Liver (tissue), 9 donors: ENCODE measurements around the gene HSD3B7. TPM values are rescaled to one million over a fixed set of nuclear protein-coding genes. Genes with fewer than 3 reads are reported as not detected.

Experiments used
- DNase-seq: peaks from one replicate; pipeline ENCODE4 v3.0.0-alpha.2; 2017; ENCODE audit warnings: low spot score
- H3K27ac ChIP-seq, 2 donors: one replicate each; pipeline ENCODE4 v1.7.0; 2013; ENCODE audit warnings: inconsistent platforms in 2 of 2, low read length in 2 of 2, control low read depth in 1 of 2, low read depth in 1 of 2, mild to moderate bottlenecking in 1 of 2
- H3K27me3 ChIP-seq, 4 donors: one replicate each; pipeline versions ENCODE4 v1.6.1 to v1.7.0; 2013; ENCODE audit warnings: low read length in 3 of 4, inconsistent platforms in 1 of 4, mild to moderate bottlenecking in 1 of 4, moderate library complexity in 1 of 4; ENCODE audit not compliant: control insufficient read depth in 4 of 4, insufficient read depth in 4 of 4
- H3K36me3 ChIP-seq, 4 donors: one replicate each; pipeline versions ENCODE4 v1.6.1 to v1.7.0; 2013; ENCODE audit warnings: low read length in 3 of 4, mild to moderate bottlenecking in 3 of 4, low read depth in 1 of 4, moderate library complexity in 1 of 4; ENCODE audit not compliant: control insufficient read depth in 4 of 4, insufficient read depth in 3 of 4
- H3K4me1 ChIP-seq, 4 donors: one replicate each; pipeline versions ENCODE4 v1.6.1 to v1.7.0; 2013; ENCODE audit warnings: low read length in 3 of 4, mild to moderate bottlenecking in 3 of 4, moderate library complexity in 1 of 4; ENCODE audit not compliant: control insufficient read depth in 4 of 4, insufficient read depth in 4 of 4
- H3K4me3 ChIP-seq, 3 donors: one replicate each; pipeline versions ENCODE4 v1.6.1 to v1.7.0; 2013; ENCODE audit warnings: low read length in 3 of 3, control low read depth in 1 of 3, low read depth in 1 of 3, mild to moderate bottlenecking in 1 of 3
- H3K9ac ChIP-seq, 2 donors: one replicate each; pipeline ENCODE4 v1.7.0; 2013; ENCODE audit warnings: low read length in 2 of 2, mild to moderate bottlenecking in 2 of 2, moderate library complexity in 2 of 2, control low read depth in 1 of 2, low read depth in 1 of 2
- H3K9me3 ChIP-seq, 4 donors: one replicate each; pipeline versions ENCODE4 v1.6.1 to v1.7.0; 2013; ENCODE audit warnings: low read length in 3 of 4; ENCODE audit not compliant: control insufficient read depth in 4 of 4
- EGR1 ChIP-seq, 2 donors: IDR thresholded peaks; 2 replicates each; pipeline ENCODE4 v1.6.1; 2016 to 2018; ENCODE audit warnings: antibody characterized with exemption in 2 of 2, low read depth in 2 of 2
- FOXA1 ChIP-seq: IDR thresholded peaks from 2 replicates; pipeline ENCODE4 v1.6.1; 2016; ENCODE audit warnings: antibody characterized with exemption
- FOXA2 ChIP-seq: IDR thresholded peaks from 2 replicates; pipeline ENCODE4 v1.6.1; 2016; ENCODE audit warnings: antibody characterized with exemption
- GABPA ChIP-seq, 2 donors: IDR thresholded peaks in 1 of 2; conservative IDR thresholded peaks in 1 of 2; 2 replicates each; pipeline ENCODE4 v1.6.1; 2016; ENCODE audit warnings: antibody characterized with exemption in 2 of 2, mild to moderate bottlenecking in 1 of 2, moderate library complexity in 1 of 2
- HNF4A ChIP-seq, 2 donors: conservative IDR thresholded peaks; 2 replicates each; pipeline ENCODE4 v1.6.1; 2016; ENCODE audit warnings: antibody characterized with exemption in 2 of 2, mild to moderate bottlenecking in 2 of 2
- HNF4G ChIP-seq: IDR thresholded peaks from 2 replicates; pipeline ENCODE4 v1.6.1; 2016; ENCODE audit warnings: antibody characterized with exemption
- JUND ChIP-seq, 2 donors: IDR thresholded peaks; 2 replicates each; pipeline ENCODE4 v1.6.1; 2016; ENCODE audit warnings: antibody characterized with exemption in 2 of 2
- NR2F2 ChIP-seq: IDR thresholded peaks from 2 replicates; pipeline ENCODE4 v1.6.1; 2016; ENCODE audit warnings: antibody characterized with exemption
- RAD21 ChIP-seq, 2 donors: IDR thresholded peaks; 2 replicates each; pipeline ENCODE4 v1.6.1; 2016; ENCODE audit warnings: antibody characterized with exemption in 2 of 2, mild to moderate bottlenecking in 2 of 2
- RXRA ChIP-seq, 2 donors: IDR thresholded peaks; 2 replicates each; pipeline ENCODE4 v1.6.1; 2017 to 2018; ENCODE audit warnings: antibody characterized with exemption in 2 of 2, mild to moderate bottlenecking in 1 of 2
- SP1 ChIP-seq: IDR thresholded peaks from 2 replicates; pipeline ENCODE4 v1.6.1; 2018; ENCODE audit warnings: antibody characterized with exemption, mild to moderate bottlenecking
- TAF1 ChIP-seq: conservative IDR thresholded peaks from 2 replicates; pipeline ENCODE4 v1.6.1; 2016; ENCODE audit warnings: antibody characterized with exemption, mild to moderate bottlenecking
- YY1 ChIP-seq: IDR thresholded peaks from 2 replicates; pipeline ENCODE4 v1.6.1; 2016; ENCODE audit warnings: antibody characterized with exemption, mild to moderate bottlenecking
- WGBS: extraction: QIAGEN DNeasy Blood & Tissue Kit; methylation state at CpG from one replicate; pipeline ENCODE4 v1.1.7; 2013; 5-methylcytosine and 5-hydroxymethylcytosine counted together
- polyA plus RNA-seq, 2 donors: library from polyadenylated mRNA; stranded (reverse) in 1 of 2; unstranded in 1 of 2; fragments of 200-250 nt in 1 of 2; fragments of >200 nt in 1 of 2; fragmentation: Nextera tagmentation in 1 of 2; extraction: Ambion mirVana in 1 of 2; gene quantifications; one replicate each; pipeline versions ENCODE4 v1.2.1 to v1.2.3, GENCODE V29; 2013 to 2015
- total RNA-seq, 2 donors: library from RNA; depleted of rRNA; stranded (reverse); fragments of >200 nt; gene quantifications; one replicate each; pipeline ENCODE4 v1.2.3, GENCODE V29; 2014
- TF ChIP-seq, protein P1 (sequence below): IDR thresholded peaks from 2 replicates; pipeline ENCODE4 v1.6.1; 2016; ENCODE audit warnings: antibody characterized with exemption
- TF ChIP-seq, protein P2 (sequence below): fragments of 150-350 bp; IDR thresholded peaks from 2 replicates; pipeline ENCODE4 v1.5.1; 2017; ENCODE audit warnings: improper control_type of control experiment, low read depth, low read length; ENCODE audit not compliant: missing input control
- TF ChIP-seq, protein P3 (sequence below): IDR thresholded peaks from 2 replicates; pipeline ENCODE4 v1.6.1; 2016; ENCODE audit warnings: antibody characterized with exemption
- TF ChIP-seq, protein P4 (sequence below): IDR thresholded peaks from 2 replicates; pipeline ENCODE4 v1.6.1; 2016; ENCODE audit warnings: antibody characterized with exemption
- TF ChIP-seq, protein P5 (sequence below): IDR thresholded peaks from 2 replicates; pipeline ENCODE4 v1.6.1; 2016; ENCODE audit warnings: antibody characterized with exemption, mild to moderate bottlenecking
- donor health status: healthy.
- donor health status: healthy.
- donor health status: healthy.
- donor health status: healthy.
- donor health status: healthy.

The HSD3B7 gene
- total and polyA plus RNA-seq, 4 donors: 23.9 to 93.9 (median 79.4) TPM

DNA sequence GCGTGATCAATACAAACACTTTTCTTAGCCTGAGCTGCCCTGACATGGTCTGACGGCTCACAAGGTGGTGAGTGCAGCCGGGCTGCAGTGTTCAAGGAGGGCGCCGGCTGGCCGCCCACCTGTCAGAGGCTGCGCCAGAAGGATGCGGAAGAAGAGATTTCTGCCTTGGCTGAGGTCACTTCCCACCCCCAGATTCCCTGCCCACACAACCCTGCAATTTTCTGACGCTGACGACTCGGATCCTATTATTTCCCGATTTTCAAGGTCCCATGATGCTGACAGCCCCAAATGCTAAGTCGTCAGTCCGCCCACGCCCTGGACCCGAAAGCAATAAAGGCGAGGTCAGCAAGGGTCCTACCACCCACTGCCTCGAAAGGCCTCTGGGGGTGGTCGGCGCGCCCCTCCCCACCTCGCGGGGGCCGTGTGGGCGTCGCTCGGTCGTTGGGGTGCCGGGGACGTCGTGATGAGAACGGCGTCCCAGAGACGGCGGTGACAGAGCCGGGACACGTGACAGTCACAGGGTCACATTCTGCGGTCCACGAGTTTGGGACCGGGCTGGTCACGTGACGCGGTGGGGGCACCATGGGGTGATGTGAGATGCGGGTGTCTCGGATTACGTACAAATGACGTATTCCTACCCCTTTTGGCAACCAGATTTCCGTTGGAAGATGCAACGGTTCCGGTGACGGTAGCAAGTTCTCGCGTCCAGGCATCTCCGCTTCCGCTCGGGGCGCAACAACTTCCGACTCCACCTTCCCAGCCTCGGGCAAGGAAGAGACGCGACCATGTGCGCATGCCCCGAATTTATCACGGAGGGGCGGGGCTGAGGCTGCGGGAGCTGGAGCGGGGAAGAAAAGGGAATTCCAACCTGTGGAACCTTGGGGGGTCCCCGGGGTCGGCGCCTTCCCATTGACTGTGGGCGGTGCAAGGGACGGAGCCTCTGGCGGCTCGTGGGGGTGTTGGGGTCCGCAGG is 48.0 kb downstream of the HSD3B7 start, which contains the start of gene STX4:
STX4 (plus strand) TSS at position 823 of the 973 bp plus-strand sequence. CDS start 248 bp downstream, outside the sequence.
- Histone ChIP-seq H3K9ac (peak within 1 kb of the TSS; percentile 87 to 93), H3K36me3 (peaks cover 2 to 12% (median 6%) of the 10 kb centered on the region in 4 donors), H3K4me1 (peaks cover 4 to 13% (median 7%) of the 10 kb centered on the region in 4 donors), H3K4me3 (peak within 1 kb of the TSS; percentile 81 to 86 (median 82)), H3K9me3 (no peaks in the 10 kb centered on the region), H3K27me3 (no peaks in the 10 kb centered on the region), H3K27ac (peak within 1 kb of the TSS; percentile 98 to 99)
- DNase-seq: peak; percentile 97
- TF ChIP-seq, protein P1, sequence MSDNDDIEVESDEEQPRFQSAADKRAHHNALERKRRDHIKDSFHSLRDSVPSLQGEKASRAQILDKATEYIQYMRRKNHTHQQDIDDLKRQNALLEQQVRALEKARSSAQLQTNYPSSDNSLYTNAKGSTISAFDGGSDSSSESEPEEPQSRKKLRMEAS: peak; percentile 49
- TF ChIP-seq EGR1 (IDR thresholded peaks at IDR 0.05; ENCODE audit: low read depth in 2 of 2) (peak; percentile 83 to 85), SP1 (peak; percentile 61), FOXA1 (no peak), YY1 (no peak), FOXA2 (no peak), NR2F2 (peak; percentile 58), GABPA (IDR thresholded peaks at IDR 0.05 in 1 of 2, conservative IDR thresholded peaks at IDR 0.05 in 1 of 2) (peak; percentile 97 to 99), JUND (IDR thresholded peaks at IDR 0.05) (peak; percentile 57 to 66), RXRA (IDR thresholded peaks at IDR 0.05) (peak; percentile 58 to 70), TAF1 (no peak), RAD21 (IDR thresholded peaks at IDR 0.05) (peak in 1 of 2 donors; percentile 50), HNF4G (no peak), HNF4A (conservative IDR thresholded peaks at IDR 0.05) (peak; percentile 18 to 22)
- TF ChIP-seq, protein P2, sequence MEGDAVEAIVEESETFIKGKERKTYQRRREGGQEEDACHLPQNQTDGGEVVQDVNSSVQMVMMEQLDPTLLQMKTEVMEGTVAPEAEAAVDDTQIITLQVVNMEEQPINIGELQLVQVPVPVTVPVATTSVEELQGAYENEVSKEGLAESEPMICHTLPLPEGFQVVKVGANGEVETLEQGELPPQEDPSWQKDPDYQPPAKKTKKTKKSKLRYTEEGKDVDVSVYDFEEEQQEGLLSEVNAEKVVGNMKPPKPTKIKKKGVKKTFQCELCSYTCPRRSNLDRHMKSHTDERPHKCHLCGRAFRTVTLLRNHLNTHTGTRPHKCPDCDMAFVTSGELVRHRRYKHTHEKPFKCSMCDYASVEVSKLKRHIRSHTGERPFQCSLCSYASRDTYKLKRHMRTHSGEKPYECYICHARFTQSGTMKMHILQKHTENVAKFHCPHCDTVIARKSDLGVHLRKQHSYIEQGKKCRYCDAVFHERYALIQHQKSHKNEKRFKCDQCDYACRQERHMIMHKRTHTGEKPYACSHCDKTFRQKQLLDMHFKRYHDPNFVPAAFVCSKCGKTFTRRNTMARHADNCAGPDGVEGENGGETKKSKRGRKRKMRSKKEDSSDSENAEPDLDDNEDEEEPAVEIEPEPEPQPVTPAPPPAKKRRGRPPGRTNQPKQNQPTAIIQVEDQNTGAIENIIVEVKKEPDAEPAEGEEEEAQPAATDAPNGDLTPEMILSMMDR: no peak
- TF ChIP-seq, protein P3, sequence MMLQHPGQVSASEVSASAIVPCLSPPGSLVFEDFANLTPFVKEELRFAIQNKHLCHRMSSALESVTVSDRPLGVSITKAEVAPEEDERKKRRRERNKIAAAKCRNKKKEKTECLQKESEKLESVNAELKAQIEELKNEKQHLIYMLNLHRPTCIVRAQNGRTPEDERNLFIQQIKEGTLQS: no peak
- TF ChIP-seq, protein P4, sequence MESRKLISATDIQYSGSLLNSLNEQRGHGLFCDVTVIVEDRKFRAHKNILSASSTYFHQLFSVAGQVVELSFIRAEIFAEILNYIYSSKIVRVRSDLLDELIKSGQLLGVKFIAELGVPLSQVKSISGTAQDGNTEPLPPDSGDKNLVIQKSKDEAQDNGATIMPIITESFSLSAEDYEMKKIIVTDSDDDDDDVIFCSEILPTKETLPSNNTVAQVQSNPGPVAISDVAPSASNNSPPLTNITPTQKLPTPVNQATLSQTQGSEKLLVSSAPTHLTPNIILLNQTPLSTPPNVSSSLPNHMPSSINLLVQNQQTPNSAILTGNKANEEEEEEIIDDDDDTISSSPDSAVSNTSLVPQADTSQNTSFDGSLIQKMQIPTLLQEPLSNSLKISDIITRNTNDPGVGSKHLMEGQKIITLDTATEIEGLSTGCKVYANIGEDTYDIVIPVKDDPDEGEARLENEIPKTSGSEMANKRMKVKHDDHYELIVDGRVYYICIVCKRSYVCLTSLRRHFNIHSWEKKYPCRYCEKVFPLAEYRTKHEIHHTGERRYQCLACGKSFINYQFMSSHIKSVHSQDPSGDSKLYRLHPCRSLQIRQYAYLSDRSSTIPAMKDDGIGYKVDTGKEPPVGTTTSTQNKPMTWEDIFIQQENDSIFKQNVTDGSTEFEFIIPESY: no peak
- TF ChIP-seq, protein P5, sequence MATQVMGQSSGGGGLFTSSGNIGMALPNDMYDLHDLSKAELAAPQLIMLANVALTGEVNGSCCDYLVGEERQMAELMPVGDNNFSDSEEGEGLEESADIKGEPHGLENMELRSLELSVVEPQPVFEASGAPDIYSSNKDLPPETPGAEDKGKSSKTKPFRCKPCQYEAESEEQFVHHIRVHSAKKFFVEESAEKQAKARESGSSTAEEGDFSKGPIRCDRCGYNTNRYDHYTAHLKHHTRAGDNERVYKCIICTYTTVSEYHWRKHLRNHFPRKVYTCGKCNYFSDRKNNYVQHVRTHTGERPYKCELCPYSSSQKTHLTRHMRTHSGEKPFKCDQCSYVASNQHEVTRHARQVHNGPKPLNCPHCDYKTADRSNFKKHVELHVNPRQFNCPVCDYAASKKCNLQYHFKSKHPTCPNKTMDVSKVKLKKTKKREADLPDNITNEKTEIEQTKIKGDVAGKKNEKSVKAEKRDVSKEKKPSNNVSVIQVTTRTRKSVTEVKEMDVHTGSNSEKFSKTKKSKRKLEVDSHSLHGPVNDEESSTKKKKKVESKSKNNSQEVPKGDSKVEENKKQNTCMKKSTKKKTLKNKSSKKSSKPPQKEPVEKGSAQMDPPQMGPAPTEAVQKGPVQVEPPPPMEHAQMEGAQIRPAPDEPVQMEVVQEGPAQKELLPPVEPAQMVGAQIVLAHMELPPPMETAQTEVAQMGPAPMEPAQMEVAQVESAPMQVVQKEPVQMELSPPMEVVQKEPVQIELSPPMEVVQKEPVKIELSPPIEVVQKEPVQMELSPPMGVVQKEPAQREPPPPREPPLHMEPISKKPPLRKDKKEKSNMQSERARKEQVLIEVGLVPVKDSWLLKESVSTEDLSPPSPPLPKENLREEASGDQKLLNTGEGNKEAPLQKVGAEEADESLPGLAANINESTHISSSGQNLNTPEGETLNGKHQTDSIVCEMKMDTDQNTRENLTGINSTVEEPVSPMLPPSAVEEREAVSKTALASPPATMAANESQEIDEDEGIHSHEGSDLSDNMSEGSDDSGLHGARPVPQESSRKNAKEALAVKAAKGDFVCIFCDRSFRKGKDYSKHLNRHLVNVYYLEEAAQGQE: peak; percentile 54
- WGBS: under 1% methylated on average over 75 of the region's 75 CpGs
